GM12872 (cell line): ENCODE results near the gene PLA2R1.
A peak's percentile ranks its signal among the peaks of the same experiment; 100 is the strongest.

ENCODE experiments used
- TF ChIP-seq, protein P1 (sequence below): IDR thresholded peaks from 3 replicates; pipeline ENCODE4 v1.5.1; 2011; ENCODE audit warnings: low read depth, mild to moderate bottlenecking, low read length, moderate library complexity; ENCODE audit not compliant: insufficient read depth

Gene PLA2R1

DNA sequence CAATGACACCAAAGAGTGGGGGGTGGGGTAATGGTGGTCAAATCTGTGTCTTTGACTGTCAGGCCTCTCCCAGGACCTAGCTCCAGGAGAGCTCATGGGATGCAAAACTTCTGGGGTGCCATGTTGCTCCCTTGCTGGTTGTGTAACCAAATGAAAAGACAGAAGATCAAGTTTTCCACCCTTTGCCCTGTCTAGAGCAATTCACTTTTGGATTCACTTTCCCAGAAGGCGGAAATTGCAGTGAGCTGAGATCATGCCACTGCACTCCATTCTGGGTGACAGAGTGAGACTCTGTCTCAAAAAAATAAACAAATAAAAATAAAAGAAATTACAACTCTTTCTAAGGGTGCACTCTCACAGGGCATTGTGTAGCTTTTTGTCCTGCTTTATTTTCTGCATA lies 34.9 kb upstream of the PLA2R1 start:
- TF ChIP-seq, protein P1, sequence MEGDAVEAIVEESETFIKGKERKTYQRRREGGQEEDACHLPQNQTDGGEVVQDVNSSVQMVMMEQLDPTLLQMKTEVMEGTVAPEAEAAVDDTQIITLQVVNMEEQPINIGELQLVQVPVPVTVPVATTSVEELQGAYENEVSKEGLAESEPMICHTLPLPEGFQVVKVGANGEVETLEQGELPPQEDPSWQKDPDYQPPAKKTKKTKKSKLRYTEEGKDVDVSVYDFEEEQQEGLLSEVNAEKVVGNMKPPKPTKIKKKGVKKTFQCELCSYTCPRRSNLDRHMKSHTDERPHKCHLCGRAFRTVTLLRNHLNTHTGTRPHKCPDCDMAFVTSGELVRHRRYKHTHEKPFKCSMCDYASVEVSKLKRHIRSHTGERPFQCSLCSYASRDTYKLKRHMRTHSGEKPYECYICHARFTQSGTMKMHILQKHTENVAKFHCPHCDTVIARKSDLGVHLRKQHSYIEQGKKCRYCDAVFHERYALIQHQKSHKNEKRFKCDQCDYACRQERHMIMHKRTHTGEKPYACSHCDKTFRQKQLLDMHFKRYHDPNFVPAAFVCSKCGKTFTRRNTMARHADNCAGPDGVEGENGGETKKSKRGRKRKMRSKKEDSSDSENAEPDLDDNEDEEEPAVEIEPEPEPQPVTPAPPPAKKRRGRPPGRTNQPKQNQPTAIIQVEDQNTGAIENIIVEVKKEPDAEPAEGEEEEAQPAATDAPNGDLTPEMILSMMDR: no peak

DNA sequence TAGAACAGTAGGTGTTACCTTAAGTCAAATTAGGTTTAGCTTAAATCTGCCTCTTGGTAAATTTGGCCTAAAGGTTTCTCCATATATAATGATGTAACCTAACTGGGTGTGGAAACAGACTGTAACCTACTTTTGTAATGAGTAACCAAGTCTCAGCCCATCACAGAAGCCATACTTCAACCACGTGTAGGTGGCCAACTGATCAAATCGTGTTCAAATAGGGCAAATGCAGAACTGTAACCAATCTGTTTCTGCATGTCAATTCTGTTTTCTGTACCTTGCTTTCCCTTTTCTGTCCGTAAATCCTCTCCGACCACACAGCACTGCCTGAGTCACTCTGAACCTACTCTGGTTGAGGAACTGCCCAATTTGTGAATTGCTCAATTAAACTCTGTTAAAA lies 34.0 kb upstream of the PLA2R1 start:
- TF ChIP-seq, protein P1: no peak

DNA sequence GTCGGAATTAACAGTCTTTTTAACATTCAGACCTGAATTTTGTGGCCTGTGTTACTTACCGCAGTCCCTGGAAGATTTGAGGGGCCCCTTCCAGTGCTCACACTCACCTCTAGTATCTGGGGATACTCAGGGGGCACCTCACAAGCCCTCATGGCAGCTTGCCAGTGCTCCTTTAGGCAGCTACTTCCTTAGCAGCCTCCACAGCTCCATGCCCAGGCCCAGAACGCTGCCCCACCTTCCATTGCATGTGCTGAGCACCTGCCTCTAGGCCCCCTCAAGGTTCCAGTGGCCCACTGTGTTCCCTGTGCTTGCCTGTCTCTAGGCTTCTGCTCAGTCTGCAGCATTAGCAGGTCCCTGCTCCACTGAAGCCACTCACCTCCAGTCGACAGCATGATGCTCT lies 30.0 kb upstream of the PLA2R1 start:
- TF ChIP-seq, protein P1: no peak

DNA sequence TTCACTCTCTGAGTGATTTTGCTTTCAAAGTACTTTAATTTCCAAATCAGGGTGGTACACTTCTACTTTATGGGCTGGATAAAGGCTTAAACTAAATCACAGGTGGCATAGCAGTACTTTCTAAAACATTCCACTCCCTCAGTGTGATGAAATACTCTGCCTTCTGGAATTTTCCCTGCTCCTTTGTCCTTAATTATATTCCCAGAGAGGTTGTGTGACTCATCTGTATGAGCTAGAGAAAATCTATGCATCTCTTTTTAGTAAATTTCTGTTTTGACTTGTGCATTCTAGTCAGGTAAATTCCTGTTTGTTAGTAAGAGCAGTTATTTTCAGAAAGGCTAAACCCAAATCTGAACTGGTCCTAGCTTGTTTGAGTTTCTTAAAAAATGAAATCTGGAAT lies 29.0 kb upstream of the PLA2R1 start:
- TF ChIP-seq, protein P1: no peak

DNA sequence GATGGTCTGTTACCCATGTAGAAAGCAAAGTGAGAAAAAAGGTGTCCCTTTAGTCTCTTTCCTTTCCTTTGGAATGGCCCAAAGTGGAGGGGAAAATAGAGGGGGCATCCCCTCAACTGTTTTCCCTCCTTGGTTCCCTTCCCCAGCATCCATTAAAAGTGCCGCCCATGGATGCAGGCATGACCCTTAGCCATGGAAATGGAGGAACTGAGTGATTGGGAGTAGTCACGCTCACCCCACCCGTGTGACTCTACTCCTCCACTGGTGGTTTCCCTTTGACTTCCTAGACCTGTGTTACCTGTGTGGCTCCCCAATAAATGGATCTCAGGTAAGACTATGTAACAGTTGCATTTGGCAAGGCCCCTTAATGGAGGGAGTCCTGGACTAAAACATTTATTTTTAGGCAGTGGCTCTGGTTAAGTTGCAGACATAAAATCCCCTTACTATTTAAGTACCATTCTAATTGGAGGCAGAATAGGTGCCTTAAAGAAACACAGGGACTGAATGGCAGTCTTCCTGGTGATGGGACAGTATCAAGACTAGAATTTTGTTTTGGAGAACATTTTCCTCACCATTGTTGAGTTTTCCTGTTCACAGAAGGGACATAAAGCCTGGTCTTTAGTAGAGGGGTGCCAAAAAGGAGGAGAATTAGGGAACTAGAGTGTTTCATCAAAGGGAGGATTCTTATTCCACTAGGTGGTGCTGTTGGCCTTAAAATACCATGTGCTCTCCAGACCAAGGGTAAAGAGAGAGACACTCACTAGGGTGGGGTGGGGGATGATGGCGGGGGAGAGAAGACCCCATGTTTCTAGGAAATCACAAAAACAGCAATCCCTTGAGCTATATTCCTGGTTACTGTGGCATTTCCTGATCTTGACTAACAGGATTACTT lies 25.7 kb upstream of the PLA2R1 start:
- TF ChIP-seq, protein P1: peak; percentile 52

DNA sequence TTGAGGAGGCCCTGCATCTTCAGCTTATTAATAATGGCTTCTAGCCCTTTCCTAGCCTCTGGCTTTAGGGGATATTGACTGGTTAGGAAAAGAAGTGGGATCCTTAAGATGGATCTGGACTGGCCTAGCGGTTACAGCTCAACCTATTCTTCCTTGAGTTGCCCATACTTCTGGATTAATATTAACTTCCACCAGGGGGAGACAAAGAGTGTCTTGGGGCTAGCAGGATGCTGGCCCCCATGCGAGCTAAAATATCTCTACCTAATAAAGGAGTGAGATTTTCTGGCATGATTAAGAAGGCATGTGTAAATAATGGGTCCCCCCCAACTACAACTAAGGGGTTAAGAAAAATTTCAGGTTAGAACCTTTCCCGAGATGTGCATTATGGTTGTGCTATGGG lies 23.2 kb upstream of the PLA2R1 start:
- TF ChIP-seq, protein P1: peak; percentile 40; the same call in 2 of the 3 replicates

DNA sequence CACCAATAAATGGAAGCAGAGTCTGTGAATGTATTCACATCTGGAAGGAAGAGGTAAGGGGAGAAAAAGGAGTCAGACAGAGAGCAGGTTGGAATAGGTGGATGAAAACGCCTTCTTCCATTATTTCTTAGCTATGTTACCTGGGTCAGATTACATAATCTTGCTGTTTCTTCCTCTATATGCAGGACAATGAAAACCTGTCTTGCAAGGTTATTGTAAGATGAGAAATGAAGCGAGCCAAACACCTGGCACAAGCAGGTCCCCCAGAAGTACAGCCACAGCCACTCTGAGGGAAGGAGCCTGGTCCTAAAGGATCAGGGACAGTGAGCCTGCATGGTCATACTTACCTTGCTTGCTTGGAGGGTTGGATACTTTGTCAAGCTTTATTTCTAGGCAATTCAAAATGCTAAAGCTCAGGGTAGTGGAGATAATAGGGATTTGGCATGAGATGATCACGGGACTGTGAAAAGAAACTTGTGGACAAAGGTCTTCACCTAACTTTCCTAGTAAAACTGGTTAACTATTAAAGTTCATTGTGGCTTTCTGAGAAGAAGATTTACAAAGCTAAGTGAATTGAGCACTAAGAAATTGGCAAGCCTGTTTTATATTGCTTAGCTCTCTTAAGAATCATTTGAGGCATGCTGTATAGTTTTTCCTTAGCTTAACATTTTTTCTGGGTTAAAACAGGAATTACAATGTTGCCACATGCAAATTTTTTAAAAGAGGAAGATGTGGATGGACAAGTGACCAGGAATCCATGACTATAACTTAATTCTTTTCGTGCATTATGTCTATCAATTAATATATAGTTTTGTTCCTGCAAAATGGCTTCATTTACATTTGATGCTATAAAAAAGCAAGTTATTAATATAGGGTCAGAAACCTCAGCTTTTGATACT lies 15.7 kb upstream of the PLA2R1 start:
- TF ChIP-seq, protein P1: no peak
